WTC11 (cell line): ENCODE results near the gene NUP85. TPM values are rescaled to one million over a fixed set of nuclear protein-coding genes. Genes with fewer than 3 reads are reported as not detected.

Experiments
- ATAC-seq: fragments of 200-7000 bp; cut with Tn5 transposase; 2 replicates; pipeline ENCODE4 v1.10.0; 2021; ENCODE audit warnings: mild to moderate bottlenecking, moderate library complexity
- CTCF ChIA-PET: fragments of 300-600 bp; sonication (Branson Sonifier 250); formaldehyde crosslinking; loops from one replicate; lab custom pipeline; 2021; ENCODE audit warnings: antibody characterized with exemption; lab: Charles Lee
- POLR2A ChIA-PET: fragments of 350-600 bp; sonication (Branson Sonifier 250); formaldehyde crosslinking; loops from one replicate; lab custom pipeline; 2021; ENCODE audit warnings: antibody characterized with exemption; lab: Charles Lee
- DNase-seq: peaks from one replicate; pipeline ENCODE4 v3.0.0; 2021; ENCODE audit warnings: low spot score
- H3K27ac Mint-ChIP-seq: 2 replicates; pipeline ENCODE4 v1.8.0; 2021; ENCODE audit warnings: mixed read lengths
- H3K27me3 Mint-ChIP-seq: 2 replicates; pipeline ENCODE4 v1.8.0; 2021; ENCODE audit warnings: low read depth, mild to moderate bottlenecking, moderate library complexity, mixed read lengths
- H3K36me3 Mint-ChIP-seq: 2 replicates; pipeline ENCODE4 v1.8.0; 2021; ENCODE audit warnings: mixed read lengths
- H3K4me1 Mint-ChIP-seq: 2 replicates; pipeline ENCODE4 v1.8.0; 2022; ENCODE audit warnings: mixed read lengths
- H3K4me3 Mint-ChIP-seq: 2 replicates; pipeline ENCODE4 v1.8.0; 2021; ENCODE audit warnings: mild to moderate bottlenecking, moderate library complexity, mixed read lengths
- H3K9me3 Mint-ChIP-seq: 2 replicates; pipeline ENCODE4 v1.8.0; 2021; ENCODE audit warnings: mixed read lengths
- CBFB ChIP-seq: sonication (generic); formaldehyde crosslinking; IDR thresholded peaks from 2 replicates; pipeline ENCODE4 v1.8.1; 2022; ENCODE audit warnings: mild to moderate bottlenecking, low read depth, missing genetic modification reagents
- CREM ChIP-seq: sonication (generic); formaldehyde crosslinking; IDR thresholded peaks from 2 replicates; pipeline ENCODE4 v1.8.1; 2022; ENCODE audit warnings: mild to moderate bottlenecking, missing genetic modification reagents, moderate library complexity
- ESRRA ChIP-seq: sonication (generic); formaldehyde crosslinking; IDR thresholded peaks from 2 replicates; pipeline ENCODE4 v1.8.1; 2022; ENCODE audit warnings: mild to moderate bottlenecking, missing genetic modification reagents, borderline replicate concordance
- FOXP1 ChIP-seq: sonication (generic); formaldehyde crosslinking; IDR thresholded peaks from 2 replicates; pipeline ENCODE4 v1.8.0; 2022; ENCODE audit warnings: missing genetic modification reagents, mild to moderate bottlenecking, moderate library complexity, borderline replicate concordance
- HMGA2 ChIP-seq: fragments of 250-450 bp; sonication (Bioruptor Pico); IDR thresholded peaks from 2 replicates; pipeline ENCODE4 v1.4.0; 2021; ENCODE audit warnings: mild to moderate bottlenecking, moderate library complexity
- MXD4 ChIP-seq: fragments of 250-450 bp; sonication (Bioruptor Pico); IDR thresholded peaks from 2 replicates; pipeline ENCODE4 v1.8.0; 2021; ENCODE audit warnings: mild to moderate bottlenecking, moderate library complexity, borderline replicate concordance
- NR1H2 ChIP-seq: sonication (generic); formaldehyde crosslinking; IDR thresholded peaks from 2 replicates; pipeline ENCODE4 v1.9.0; 2021; ENCODE audit warnings: mild to moderate bottlenecking, moderate library complexity, missing genetic modification reagents
- NR3C1 ChIP-seq: sonication (generic); formaldehyde crosslinking; conservative IDR thresholded peaks from 2 replicates; pipeline ENCODE4 v1.8.1; 2023; ENCODE audit warnings: low read depth, mild to moderate bottlenecking, missing genetic modification reagents
- SMAD3 ChIP-seq: sonication (generic); formaldehyde crosslinking; IDR thresholded peaks from 2 replicates; pipeline ENCODE4 v1.8.0; 2022; ENCODE audit warnings: missing genetic modification reagents, mild to moderate bottlenecking, borderline replicate concordance
- SOX15 ChIP-seq: fragments of 250-450 bp; sonication (Bioruptor Pico); IDR thresholded peaks from 2 replicates; pipeline ENCODE4 v1.9.0; 2021; ENCODE audit warnings: mild to moderate bottlenecking
- TCF7 ChIP-seq: sonication (generic); formaldehyde crosslinking; IDR thresholded peaks from 2 replicates; pipeline ENCODE4 v1.8.0; 2022; ENCODE audit warnings: mild to moderate bottlenecking, low read depth, missing genetic modification reagents, moderate library complexity
- TEAD1 ChIP-seq: sonication (generic); formaldehyde crosslinking; IDR thresholded peaks from 2 replicates; pipeline ENCODE4 v1.8.0; 2022; ENCODE audit warnings: mild to moderate bottlenecking, missing genetic modification reagents
- TP53 ChIP-seq: sonication (generic); formaldehyde crosslinking; IDR thresholded peaks from 2 replicates; pipeline ENCODE4 v1.8.1; 2023; ENCODE audit warnings: mild to moderate bottlenecking, missing genetic modification reagents
- USF2 ChIP-seq: sonication (generic); formaldehyde crosslinking; IDR thresholded peaks from 2 replicates; pipeline ENCODE4 v1.8.1; 2023; ENCODE audit warnings: mild to moderate bottlenecking, missing genetic modification reagents, moderate library complexity
- ZBTB21 ChIP-seq: sonication (generic); formaldehyde crosslinking; IDR thresholded peaks from 2 replicates; pipeline ENCODE4 v1.8.1; 2023; ENCODE audit warnings: mild to moderate bottlenecking, missing genetic modification reagents, borderline replicate concordance
- ZNF219 ChIP-seq: sonication (generic); formaldehyde crosslinking; IDR thresholded peaks from 2 replicates; pipeline ENCODE4 v1.8.0; 2023; ENCODE audit warnings: missing genetic modification reagents, mild to moderate bottlenecking, borderline replicate concordance
- ZNF281 ChIP-seq: sonication (generic); formaldehyde crosslinking; IDR thresholded peaks from 2 replicates; pipeline ENCODE4 v1.8.0; 2023; ENCODE audit warnings: mild to moderate bottlenecking, missing genetic modification reagents
- ZNF416 ChIP-seq: fragments of 250-450 bp; sonication (Bioruptor Pico); IDR thresholded peaks from 2 replicates; pipeline ENCODE4 v1.9.0; 2021; ENCODE audit warnings: mild to moderate bottlenecking, inconsistent platforms
- ZNF671 ChIP-seq: fragments of 250-450 bp; sonication (Bioruptor Pico); IDR thresholded peaks from 2 replicates; pipeline ENCODE4 v1.8.0; 2021; ENCODE audit warnings: mild to moderate bottlenecking
- ZSCAN18 ChIP-seq: fragments of 250-450 bp; sonication (Bioruptor Pico); IDR thresholded peaks from 2 replicates; pipeline ENCODE4 v2.1.2; 2022; ENCODE audit warnings: mild to moderate bottlenecking, moderate library complexity
- total RNA-seq: library from RNA; stranded (reverse); gene quantifications from 3 replicates; pipeline ENCODE4 v1.2.3, GENCODE V29; 2021
- TF ChIP-seq, protein P1 (sequence below): sonication (generic); formaldehyde crosslinking; IDR thresholded peaks from 2 replicates; pipeline ENCODE4 v1.8.1; 2023; ENCODE audit warnings: mild to moderate bottlenecking, moderate library complexity, missing genetic modification reagents
- TF ChIP-seq, protein P2 (sequence below): sonication (generic); formaldehyde crosslinking; IDR thresholded peaks from 2 replicates; pipeline ENCODE4 v1.8.1; 2022; ENCODE audit warnings: low read depth, missing genetic modification reagents, borderline replicate concordance
- TF ChIP-seq, protein P3 (sequence below): sonication (generic); formaldehyde crosslinking; conservative IDR thresholded peaks from 2 replicates; pipeline ENCODE4 v1.8.1; 2022; ENCODE audit warnings: mild to moderate bottlenecking, missing genetic modification reagents

Gene NUP85
- total RNA-seq, 1 experiment from 2014 or later = 109 TPM

DNA sequence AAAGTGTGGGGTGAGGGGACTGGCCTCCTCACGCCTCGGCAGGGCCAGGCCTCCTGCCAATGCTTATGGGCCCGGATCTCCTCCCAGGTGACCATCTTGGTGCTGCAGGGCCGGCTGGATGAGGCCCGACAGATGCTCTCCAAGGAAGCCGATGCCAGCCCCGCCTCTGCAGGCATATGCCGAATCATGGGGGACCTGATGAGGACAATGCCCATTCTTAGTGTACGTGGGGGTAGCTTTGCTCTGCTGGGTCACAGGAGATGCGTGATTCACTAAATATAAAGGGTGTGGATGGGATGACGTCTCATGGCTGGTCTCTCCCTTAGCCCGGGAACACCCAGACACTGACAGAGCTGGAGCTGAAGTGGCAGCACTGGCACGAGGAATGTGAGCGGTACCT, 19.5 kb downstream of the NUP85 start:
- no peak overlapping the region for H3K4me3 Mint-ChIP-seq
- no peaks in the 10 kb centered on the region for H3K4me1 Mint-ChIP-seq
- CTCF ChIA-PET = interaction anchor here (1.7 to 3.0 kb wide), 2 partner anchors 16 to 111 kb away, joined by 7 to 18 read pairs; no protein-coding TSS in a partner anchor
- POLR2A ChIA-PET = no interaction called here
- no peak for DNase-seq
- peaks cover 61% of the 10 kb centered on the region for H3K36me3 Mint-ChIP-seq
- H3K27me3 Mint-ChIP-seq = no peaks in the 10 kb centered on the region; the same call in 1 of the 2 replicates
- no peaks in the 10 kb centered on the region for H3K9me3 Mint-ChIP-seq
- ATAC-seq = no peak
- no peak overlapping the region for H3K27ac Mint-ChIP-seq
- TF ChIP-seq, protein P1, sequence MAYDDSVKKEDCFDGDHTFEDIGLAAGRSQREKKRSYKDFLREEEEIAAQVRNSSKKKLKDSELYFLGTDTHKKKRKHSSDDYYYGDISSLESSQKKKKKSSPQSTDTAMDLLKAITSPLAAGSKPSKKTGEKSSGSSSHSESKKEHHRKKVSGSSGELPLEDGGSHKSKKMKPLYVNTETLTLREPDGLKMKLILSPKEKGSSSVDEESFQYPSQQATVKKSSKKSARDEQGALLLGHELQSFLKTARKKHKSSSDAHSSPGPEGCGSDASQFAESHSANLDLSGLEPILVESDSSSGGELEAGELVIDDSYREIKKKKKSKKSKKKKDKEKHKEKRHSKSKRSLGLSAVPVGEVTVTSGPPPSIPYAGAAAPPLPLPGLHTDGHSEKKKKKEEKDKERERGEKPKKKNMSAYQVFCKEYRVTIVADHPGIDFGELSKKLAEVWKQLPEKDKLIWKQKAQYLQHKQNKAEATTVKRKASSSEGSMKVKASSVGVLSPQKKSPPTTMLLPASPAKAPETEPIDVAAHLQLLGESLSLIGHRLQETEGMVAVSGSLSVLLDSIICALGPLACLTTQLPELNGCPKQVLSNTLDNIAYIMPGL = no peak
- TF ChIP-seq, protein P2, sequence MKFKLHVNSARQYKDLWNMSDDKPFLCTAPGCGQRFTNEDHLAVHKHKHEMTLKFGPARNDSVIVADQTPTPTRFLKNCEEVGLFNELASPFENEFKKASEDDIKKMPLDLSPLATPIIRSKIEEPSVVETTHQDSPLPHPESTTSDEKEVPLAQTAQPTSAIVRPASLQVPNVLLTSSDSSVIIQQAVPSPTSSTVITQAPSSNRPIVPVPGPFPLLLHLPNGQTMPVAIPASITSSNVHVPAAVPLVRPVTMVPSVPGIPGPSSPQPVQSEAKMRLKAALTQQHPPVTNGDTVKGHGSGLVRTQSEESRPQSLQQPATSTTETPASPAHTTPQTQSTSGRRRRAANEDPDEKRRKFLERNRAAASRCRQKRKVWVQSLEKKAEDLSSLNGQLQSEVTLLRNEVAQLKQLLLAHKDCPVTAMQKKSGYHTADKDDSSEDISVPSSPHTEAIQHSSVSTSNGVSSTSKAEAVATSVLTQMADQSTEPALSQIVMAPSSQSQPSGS (CRISPR knock-in tag) = no peak
- TF ChIP-seq CREM (CRISPR knock-in tag) = no peak
- TF ChIP-seq TP53 (CRISPR knock-in tag) = no peak
- no peak for TF ChIP-seq TCF7 (CRISPR knock-in tag)
- TF ChIP-seq, protein P3, sequence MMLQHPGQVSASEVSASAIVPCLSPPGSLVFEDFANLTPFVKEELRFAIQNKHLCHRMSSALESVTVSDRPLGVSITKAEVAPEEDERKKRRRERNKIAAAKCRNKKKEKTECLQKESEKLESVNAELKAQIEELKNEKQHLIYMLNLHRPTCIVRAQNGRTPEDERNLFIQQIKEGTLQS (CRISPR knock-in tag) = no peak
- no peak for TF ChIP-seq CBFB (CRISPR knock-in tag)
- no peak for TF ChIP-seq ZSCAN18 (CRISPR knock-in tag)
- TF ChIP-seq ZNF281 (CRISPR knock-in tag) = no peak
- no peak for TF ChIP-seq SMAD3
- no peak for TF ChIP-seq ESRRA (CRISPR knock-in tag)
- TF ChIP-seq ZNF219 (CRISPR knock-in tag) = no peak

- no peak for ATAC-seq
- CTCF ChIA-PET = interaction anchor here (0.6 to 6.4 kb wide), 2 partner anchors 12 to 71 kb away, joined by 4 to 62 read pairs; no protein-coding TSS in a partner anchor
- TF ChIP-seq HMGA2 (no peak), TEAD1 (CRISPR knock-in tag) (no peak), NR1H2 (CRISPR knock-in tag) (no peak), ZNF416 (CRISPR knock-in tag) (no peak), NR3C1 (CRISPR knock-in tag) (no peak), USF2 (CRISPR knock-in tag) (no peak), ZSCAN18 (CRISPR knock-in tag) (no peak), SOX15 (CRISPR knock-in tag) (no peak), MXD4 (CRISPR knock-in tag) (no peak), ZBTB21 (no peak), ZNF671 (CRISPR knock-in tag) (no peak), FOXP1 (no peak)
- no peaks in the 10 kb centered on the region; the same call in 1 of the 2 replicates for H3K27me3 Mint-ChIP-seq
- DNase-seq = no peak
- H3K4me3 Mint-ChIP-seq = no peak overlapping the region
- H3K27ac Mint-ChIP-seq = no peak overlapping the region
- no peaks in the 10 kb centered on the region for H3K9me3 Mint-ChIP-seq
- no peaks in the 10 kb centered on the region for H3K4me1 Mint-ChIP-seq
- H3K36me3 Mint-ChIP-seq = peaks cover 68% of the 10 kb centered on the region
- POLR2A ChIA-PET = interaction anchor here (0.6 to 0.7 kb wide), 2 partner anchors 33 to 258 kb away, joined by 5 to 6 read pairs; partner anchors contain the start of gene GGA3
Measured at GRCh38 chr17:75227729-75228128, 22.2 kb downstream of the NUP85 start.
